NCI-H1930 (cell line): ENCODE data around the gene MED19.
"Not testable (repeated sequence)": the region's sequence is repeated elsewhere in the genome, so short reads cannot be mapped to it uniquely, and the experiment has no call there.

ENCODE experiments used
- DNase-seq, 2 experiments: peaks; one replicate each; lab custom pipeline; 2025; lab: John Stamatoyannopoulos, UW

The MED19 gene

GRCh38 chr11:57704932-57705331, 7.1 kb downstream of the MED19 start:
- DNase-seq: no peak

GRCh38 chr11:57703341-57703740, 8.7 kb downstream of the MED19 start:
- DNase-seq: no peak

GRCh38 chr11:57700425-57700824, 11.6 kb downstream of the MED19 start:
- DNase-seq: no peak

- no peak for DNase-seq
Measured at GRCh38 chr11:57699813-57700212, 12.2 kb downstream of the MED19 start.

GRCh38 chr11:57698843-57699365, 13.1 kb downstream of the MED19 start:
- DNase-seq: no peak

GRCh38 chr11:57690474-57690873, 21.5 kb downstream of the MED19 start:
- not testable (repeated sequence) for DNase-seq

GRCh38 chr11:57681168-57681567, 30.8 kb downstream of the MED19 start:
- DNase-seq: no peak

- no peak for DNase-seq
Measured at GRCh38 chr11:57680552-57680874, 31.5 kb downstream of the MED19 start.

GRCh38 chr11:57679396-57679795, 32.6 kb downstream of the MED19 start:
- DNase-seq: no peak

GRCh38 chr11:57675176-57675941, 36.7 kb downstream of the MED19 start:
- no peak for DNase-seq

GRCh38 chr11:57674251-57674650, 37.8 kb downstream of the MED19 start:
- DNase-seq: no peak

- DNase-seq: no peak
Measured at GRCh38 chr11:57668434-57668782, 43.6 kb downstream of the MED19 start.

- DNase-seq: peak; percentile 99
Measured at GRCh38 chr11:57667736-57668433, 44.1 kb downstream of the MED19 start, which contains the start of gene ZDHHC5. Gene ZDHHC5 (plus strand): TSS chr11:57668114. CDS start chr11:57673091, 4,977 bp downstream.

- DNase-seq: peak; percentile 98
Measured at GRCh38 chr11:57667117-57667735, 44.8 kb downstream of the MED19 start.

- no peak for DNase-seq
Measured at GRCh38 chr11:57663975-57664374, 48.0 kb downstream of the MED19 start.

GRCh38 chr11:57662893-57663292, 49.1 kb downstream of the MED19 start:
- no peak for DNase-seq

GRCh38 chr11:57659669-57660068, 52.3 kb downstream of the MED19 start:
- DNase-seq: no peak

- DNase-seq: no peak
Measured at GRCh38 chr11:57658023-57658361, 54.0 kb downstream of the MED19 start.

- DNase-seq: peak; percentile 99 to 100
Measured at GRCh38 chr11:57657194-57658022, 54.6 kb downstream of the MED19 start, which contains the start of gene CLP1. Gene CLP1 (plus strand): TSS chr11:57657762. CDS start chr11:57659477, 1,715 bp downstream.

GRCh38 chr11:57656885-57657193, 55.2 kb downstream of the MED19 start:
- DNase-seq: no peak
